Stimulated activated CD4-positive, alpha-beta T cell treated with anti-CD3 and anti-CD28 coated beads, TNF-alpha, amount 100 ng/mL, for 24 hours (primary cell): ENCODE measurements around the gene GLYR1.
"Not testable (repeated sequence)": the region's sequence is repeated elsewhere in the genome, so short reads cannot be mapped to it uniquely, and the experiment has no call there.

Experiments used
- DNase-seq, 3 experiments: peaks; one replicate each; pipeline ENCODE4 v3.0.0-alpha.2; 2020; ENCODE audit warnings: low read depth in 3 of 3

Gene GLYR1

DNA sequence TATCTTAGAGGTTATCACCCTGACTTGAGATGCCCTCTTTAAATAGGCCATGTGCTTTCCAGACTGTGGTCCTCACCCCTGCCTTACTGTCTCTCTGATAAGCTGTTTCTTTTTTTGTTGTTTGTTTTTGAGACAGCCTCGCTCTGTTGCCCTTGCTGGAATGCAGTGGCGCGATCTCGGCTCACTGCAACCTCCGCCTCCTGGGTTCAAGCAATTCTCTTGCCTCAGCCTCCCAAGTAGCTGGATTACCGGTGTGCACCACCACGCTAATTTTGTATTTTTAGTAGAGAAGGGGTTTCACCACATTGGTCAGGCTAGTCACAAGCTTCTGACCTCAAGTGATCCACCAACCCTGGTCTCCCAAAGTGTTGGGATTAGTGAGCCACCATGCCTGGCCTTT is 58.2 kb downstream of the GLYR1 start:
- DNase-seq: no peak

DNA sequence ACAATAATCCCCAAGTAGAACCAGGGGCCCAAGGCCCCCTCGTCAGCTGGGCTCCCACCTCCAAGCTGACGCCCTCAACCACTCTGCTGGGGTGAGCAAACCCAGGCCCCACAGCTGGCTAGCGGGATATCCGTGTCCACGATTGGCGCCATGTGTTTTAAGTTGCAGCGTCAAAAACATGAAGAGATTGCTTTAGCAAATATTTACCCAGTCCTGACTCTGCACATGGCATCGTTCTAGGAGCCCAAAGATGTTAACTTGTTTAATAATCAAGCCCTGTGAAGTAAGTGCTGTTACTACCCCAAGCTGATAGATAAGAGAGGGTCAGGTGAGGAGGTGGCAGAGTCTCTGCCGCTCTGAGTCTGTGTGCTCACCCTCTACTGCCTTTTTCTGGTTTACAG is 58.6 kb downstream of the GLYR1 start:
- no peak for DNase-seq

DNA sequence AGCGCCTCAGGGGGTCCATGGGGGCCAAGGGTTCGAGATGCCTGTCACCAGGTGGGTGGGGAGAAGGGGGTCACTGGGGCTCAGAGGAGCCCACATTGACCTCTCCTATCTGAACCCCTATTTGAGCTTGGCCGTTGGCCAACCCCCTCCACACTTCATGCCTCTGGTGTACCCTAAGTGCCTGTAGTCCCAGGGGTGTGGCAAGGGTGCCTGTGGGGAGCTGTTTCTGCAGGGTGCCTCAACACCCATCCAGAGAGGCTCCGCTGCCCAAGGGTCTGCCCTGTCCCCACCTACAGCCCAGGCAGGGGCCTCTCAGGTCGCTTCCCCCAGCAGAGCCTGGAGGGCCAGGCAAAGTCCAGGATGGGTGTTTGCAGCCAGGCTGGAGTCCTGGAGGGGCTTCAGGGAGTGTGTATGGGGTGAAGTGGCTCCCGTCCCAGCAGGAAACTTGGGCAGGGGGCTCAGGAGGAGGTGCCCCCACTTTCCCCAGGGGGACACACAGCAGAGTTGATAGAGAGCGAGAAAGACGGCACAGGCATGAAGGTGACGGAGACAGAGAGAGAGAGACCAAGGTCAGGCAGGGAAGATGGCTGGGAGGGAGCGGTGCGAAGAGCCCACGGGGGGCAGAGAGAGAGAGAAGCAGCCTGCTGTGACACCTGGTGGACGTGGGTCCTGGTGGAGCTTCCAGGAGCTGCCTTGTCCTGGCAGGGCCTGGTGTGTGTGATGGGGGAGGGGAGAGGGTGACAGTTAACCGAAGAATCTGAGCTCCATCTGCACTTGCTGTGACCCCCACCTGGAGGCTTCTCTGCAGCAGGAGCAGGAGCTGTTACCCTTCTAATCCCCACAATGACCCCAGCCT is 59.2 kb downstream of the GLYR1 start, which contains the start of gene SEPTIN12:
Gene SEPTIN12, minus strand, starts transcription at position 719 of the 856 bp plus-strand sequence. Its CDS starts 700 bp downstream, at position 19.
- no peak for DNase-seq

DNA sequence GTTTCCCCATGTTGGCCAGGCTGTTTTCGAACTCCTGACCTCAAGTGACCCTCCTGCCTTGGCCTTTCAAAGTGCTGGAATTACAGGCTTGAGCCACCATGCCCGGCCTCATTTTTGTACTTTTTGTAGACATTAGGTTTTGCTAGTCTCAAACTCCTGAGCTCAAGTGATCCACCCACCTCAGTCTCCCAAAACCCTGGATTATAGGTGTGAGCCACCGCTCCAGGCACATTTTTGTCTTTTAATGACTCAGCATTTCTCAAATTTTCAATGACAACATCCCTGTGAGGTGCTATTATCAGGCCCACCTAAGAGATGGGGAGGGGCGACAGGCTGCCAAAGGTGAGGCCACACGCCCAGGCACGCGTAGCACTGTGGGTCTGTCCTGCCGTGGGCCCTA is 60.0 kb downstream of the GLYR1 start:
- DNase-seq: no peak

DNA sequence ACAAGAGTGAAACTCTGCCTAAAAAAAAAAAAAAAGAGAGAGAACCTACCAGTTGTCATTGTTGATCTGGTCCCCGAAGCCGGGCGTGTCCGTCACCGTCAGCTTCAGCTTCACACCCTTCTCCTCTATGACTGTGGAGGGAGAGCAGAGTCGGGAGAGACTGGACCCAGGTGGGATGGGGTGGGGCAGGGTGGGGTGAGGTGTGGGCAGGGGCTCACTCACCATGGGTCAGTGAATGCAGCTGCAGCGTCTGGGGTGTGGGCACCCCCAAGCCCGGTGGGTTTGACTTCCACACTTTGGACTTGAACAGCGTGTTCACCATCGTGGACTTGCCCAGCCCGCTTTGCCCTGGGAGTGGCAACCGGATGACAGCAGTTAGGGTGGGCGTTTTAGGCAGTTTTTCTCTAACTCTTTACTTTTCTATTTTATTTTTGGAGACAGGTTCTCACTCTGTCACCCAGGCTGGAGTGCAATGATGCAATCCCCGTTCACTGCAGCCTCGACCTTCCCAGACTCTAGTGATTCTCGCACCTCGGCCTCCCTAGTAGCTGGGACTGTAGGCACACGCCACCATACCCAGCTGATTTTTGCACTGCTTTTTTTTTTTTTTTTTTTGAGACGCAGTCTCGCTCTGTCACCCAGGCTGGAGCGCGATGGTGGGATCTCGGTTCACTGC is 61.2 kb downstream of the GLYR1 start:
- no peak for DNase-seq

DNA sequence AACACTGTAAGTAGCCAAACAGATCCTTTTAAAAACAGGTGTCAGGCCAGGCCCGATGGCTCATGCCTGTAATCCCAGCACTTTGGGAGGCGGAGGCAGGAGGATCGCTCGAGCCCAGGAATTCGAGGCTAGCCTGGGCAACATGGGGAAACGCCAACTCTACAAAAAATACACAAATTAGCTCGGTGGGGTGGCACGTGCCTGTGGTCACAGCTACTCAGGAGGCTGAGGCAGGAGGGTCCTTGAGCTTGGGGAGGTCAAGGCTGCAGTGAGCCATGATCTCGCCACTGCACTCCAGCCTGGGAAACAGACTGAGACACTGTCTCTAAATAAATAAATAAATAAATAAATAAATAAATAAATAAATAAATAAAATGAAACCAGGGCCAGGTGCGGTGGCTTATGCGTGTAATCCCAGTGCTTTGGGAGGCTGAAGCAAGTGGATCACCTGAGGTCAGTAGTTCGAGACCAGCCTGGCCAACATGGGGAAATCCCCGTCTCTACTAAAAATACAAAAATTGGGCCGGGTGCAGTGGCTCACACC is 62.6 kb downstream of the GLYR1 start:
- DNase-seq: not testable (repeated sequence)

DNA sequence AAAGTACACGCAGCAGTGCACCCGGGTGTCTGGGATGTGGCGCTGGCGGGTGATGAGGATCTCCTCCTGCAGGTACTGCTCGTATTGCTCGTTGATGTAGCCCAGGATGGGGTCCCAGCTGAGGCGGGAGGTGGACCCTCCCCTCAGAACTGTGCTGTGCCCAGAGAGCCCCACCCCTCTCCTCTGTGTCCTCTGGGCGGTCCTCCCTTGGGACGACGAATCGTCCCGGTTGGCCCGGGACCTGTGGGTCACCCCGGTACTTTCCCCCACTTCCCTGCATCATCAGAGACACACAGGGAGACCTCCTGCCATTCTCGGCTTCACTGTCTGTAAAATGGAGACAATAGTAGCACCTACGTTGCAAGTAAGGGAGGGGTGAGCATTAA is 63.1 kb downstream of the GLYR1 start:
- no peak for DNase-seq

DNA sequence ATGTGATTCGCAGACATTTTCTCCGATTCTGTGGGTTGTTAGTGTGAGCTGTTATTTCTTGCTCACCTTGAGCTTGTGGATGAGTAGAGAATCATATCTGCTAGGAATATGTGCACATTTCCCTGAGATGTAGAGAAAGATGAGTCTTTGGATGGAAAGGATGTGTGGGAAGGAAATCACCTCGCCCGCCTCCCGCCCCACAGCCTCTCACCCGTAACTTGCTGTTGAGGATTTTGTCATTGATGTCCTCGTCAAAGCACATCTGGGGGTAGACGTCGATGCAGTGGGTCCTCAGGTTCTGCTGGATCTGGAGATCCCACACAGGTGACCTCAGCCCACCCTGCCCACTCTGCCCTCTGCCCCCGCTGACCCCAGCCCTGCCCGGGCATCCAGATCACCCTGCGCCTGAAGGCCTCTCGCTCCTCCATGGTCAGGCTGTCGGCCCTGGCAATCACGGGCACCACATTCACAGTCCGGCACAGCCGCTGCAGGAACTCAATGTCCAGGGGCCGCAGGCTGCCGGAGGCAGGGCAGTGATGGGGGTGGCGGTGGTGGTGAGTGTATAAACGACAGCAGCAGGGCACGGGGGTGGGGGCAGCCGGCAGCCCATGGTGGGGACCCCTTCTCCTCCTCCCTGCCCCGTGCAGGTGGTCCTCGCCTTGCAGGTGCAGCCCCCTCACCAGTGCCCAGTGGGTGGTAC is 63.7 kb downstream of the GLYR1 start:
- DNase-seq: no peak

DNA sequence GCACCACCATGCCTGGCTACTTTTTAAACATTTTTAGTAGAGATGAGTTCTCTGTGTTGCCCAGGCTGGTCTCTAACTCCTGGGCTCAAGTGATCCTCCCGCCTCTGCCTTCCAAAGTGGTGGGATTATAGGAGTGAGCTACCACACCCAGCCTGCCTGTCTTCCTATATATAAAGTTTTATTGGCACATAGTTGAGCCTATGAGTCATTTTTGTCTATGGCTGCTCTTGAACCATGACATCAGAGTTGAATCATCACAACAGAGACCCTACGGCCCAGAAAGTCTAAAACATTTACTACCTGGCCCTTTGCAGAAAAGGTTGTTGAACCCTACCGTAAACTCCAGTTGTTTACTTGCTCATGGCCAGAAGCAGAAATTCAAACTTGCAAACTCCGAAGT is 66.9 kb downstream of the GLYR1 start:
- DNase-seq: no peak

DNA sequence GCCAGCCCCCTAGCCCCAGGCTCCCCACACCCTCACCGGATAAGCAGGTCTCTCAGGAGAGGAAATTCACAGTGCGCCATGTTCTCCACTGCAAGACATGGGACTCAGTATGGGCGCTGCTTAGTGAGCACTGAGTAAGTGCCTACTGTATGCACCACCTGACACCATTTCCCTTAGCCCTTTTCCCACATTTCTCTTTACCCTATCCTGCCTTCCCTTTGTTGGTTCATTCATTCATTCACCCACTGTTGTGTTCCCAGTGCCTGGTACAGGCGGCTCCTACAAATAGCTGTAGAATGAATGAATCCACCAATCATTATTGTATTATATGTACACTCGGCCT is 69.1 kb downstream of the GLYR1 start:
- DNase-seq: no peak

DNA sequence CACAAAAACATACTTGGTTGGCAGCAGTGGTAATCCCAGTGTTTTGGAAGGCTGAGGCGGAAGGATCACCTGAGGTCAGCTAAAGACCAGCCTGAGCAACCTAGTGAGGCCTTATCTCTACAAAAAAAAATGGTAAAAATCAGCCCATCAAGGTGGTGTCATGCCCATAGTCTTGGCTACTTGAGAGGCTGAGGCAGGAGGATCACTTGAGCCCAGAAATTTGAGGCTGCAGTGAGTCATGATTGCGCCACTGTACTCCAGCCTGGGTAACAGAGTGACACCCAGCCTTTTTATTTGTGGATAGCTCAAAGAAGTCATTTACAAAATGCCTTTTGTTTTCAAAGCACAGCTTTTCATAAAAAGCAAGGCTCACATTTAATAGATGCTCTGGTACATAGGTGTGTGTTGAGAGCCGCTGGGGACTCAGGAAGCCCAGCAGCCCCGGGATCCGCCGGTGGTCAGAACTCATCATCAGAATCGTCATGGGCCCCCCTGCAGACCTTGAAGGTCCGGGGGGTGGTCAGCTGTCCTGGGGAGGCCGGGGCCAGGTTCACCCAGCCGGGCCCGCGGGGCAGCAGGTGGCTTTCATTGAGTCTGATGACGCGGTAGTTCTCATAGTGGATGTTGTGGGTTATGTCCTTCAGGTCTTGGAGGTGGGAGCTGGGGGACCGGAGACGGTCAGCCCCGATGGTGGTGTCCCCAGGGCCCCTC is 69.6 kb downstream of the GLYR1 start:
- DNase-seq: no peak

DNA sequence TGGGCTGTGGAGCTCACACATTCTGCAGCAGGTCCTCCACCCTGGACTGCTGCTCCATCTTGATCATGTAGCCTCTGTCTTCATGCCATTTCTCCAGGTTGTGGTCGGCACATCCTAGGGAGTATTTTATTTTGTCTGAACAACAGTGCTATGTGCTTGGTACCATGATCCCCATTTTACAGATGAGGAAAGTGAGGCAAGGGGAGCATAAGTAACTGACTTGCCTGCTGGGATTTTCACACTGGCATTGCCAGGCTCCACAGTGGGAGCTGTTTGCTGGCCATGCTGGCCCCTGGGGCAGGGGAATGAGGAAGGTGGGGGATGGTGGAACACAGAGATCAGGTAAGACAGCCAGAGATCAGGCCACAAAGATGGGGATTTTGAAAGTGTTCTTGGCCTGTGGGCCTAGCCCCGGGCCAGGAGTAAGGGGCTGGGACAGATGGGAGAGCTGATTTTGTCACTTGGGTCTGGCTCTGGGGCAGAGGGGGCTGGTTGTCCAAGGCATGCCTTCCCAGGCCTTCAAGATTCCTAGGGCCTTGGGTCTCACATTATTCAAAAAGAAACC is 70.9 kb downstream of the GLYR1 start:
- no peak for DNase-seq

DNA sequence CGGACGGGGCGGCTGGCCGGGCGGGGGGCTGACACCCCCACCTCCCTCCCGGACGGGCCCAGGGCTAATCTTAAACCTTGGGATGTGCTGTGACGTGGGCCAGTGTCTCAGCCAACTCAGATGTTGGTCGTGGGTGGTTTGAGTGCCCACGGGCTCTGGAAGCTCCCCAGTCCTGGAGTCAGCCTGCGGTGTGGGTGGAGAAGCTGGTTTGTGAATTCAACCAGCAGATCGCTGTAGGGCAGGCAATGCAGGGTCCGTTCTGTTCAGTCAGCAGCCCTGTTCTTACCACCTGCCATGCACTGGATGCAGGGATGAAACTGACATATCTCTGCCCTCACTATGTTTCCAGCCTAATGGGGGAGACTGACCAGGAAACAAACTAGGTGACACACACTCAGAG is 72.1 kb downstream of the GLYR1 start:
- DNase-seq: no peak

DNA sequence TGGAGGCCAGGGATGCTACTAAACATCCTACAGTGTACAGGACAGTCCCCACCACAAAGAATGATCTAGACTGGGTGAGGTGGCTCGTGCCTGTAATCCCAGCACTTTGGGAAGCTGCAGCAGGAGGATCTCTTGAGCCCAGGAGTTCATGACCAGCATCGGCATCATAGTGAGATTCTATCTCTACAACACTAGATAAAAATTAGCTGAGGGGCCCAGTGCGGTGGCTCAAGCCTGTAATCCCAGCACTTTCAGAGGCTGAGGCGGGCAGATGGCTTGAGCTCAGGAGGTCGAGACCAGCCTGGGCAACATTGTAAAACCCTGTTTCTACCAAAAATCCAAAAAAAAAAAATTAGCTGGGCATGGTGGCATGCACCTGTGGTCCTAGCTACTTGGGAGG is 74.7 kb downstream of the GLYR1 start:
- DNase-seq: no peak

DNA sequence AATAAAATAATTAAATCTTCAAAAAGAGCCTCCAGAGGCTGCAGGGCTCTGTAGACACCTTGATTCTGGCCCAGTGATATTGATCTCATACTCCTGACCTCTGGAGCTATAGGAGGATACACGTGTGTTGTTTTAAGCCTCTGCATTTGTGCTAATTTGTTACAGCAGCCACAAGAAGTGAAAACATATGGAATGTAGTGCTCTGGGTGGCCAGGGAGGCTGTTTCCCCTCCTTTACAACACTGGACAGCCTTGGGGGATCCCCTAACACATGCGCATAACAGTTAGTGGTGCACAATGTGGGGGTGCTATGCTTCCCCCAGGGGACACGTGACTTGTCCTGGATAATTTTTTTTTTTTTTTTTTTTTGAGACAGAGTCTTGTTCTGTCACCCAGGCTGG is 75.4 kb downstream of the GLYR1 start:
- DNase-seq: no peak

DNA sequence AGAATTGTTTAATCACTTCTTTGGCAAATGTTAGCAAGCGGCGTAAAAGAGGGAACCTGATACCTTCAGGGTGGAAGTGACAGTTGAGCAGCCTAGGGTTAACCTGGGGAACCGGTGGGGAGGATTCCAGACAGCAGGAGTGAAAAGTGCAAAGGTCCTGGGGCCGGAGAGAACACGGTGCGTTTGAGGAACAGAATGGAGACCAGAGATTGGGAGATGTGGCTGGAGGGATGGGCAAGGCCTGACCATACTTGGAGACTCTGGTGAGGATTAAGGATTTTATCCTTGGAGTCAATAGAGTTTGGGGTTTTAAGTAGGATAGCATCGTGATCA is 77.8 kb downstream of the GLYR1 start:
- DNase-seq: no peak

DNA sequence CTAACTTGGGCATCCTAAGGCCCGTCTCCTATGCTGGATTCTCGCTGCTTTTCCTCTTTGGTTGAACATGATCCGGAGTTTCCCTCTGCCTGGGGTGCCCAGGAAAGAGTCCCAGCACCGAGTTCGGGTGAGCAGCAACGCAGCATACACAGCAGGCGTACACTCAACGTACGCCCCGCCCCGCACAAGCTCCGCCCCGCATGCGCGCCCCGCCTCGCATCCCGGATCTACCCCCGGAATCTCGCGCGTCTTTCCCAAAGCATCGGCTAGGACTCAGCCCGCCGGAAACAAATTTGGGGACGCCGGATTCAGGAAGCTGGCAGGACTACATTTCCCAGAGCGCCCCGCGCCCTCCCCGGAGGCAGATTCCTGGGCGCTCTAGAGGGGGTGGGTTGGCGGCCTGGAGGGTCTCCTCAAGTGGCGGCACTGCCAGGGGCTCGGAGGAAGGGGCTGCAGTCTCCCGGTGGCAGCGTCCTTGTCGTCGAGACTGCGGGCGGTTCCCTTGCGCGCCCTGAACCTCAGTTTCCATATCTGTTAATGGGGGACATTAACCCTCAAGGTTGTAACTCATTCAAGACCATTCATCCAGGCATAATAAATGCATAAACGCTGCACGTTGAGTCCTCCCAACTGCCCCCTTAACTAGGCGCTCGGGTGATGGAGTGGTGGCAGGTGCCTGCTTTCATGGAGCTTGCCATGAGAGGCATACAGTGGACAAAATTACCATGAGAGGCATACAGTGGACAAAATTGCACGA is 78.4 kb downstream of the GLYR1 start:
- DNase-seq: peak; percentile 76 to 96 (median 81)

DNA sequence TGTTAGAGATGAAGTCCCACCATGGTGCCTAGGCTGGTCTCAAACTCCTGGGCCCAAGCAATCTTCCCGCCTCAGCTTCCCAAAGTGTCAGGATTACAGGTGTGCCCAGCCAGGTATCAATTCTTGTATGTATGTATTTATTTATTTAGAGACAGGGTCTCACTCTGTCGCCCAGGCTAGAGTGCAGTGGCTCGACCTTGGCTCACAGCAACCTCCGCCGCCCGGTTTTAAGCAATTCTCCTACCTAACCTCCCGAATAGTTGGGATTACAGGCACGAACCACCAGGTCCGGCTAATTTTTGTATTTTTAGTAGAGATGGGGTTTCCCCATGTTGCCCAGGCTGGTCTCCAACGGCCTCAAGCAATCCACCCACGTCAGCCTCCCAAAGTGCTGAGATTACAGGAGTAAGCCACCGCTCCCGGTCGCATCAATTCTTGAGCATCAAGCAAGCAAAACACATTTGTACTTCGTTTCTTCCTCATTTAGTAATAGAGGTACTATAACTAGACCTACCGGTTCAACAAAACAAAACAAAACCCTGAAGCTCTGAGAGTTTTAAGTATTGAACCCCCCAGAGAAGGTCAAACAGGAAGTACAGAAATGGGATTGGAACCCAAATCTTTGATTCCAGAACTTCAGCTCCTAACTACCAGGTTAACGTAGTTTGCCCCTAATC is 79.1 kb downstream of the GLYR1 start:
- no peak for DNase-seq

DNA sequence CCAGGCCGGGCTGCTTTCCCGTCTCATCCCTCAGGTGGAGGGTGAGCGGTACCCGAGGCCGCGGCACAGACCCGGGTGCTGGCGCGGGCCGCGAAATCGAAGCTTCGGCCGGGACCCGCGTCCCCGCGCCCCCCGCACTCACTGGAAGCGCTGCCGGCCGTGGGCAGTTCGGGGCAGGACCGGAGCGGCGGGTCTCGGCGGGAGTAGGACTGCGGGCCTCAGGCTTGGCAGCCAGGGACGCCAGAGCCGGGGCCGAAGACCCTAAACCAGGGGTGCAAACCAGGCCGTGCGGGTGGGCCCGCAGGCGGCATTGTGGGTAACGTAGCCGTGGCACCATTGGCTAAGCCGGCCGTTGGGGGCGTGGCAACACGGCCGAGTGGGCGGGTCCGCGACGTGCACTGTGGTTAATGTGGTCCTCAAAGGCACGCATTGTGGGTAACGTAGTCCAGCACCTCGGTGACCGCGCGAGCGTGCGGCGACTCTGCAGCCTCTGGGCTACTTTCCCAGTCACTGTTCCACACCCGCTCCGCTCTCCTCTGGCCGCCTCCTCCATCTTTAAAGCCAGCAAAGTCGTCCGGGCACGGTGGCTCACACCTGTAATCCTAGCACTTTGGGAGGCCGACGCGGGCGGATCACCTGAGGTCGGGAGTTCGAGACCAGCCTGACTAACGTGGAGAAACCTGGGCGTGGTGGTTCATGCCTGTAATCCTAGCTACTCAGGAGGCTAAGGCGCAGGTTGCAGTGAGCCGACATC is 80.0 kb downstream of the GLYR1 start, which contains the start of gene ZNF500:
Gene ZNF500, minus strand, starts transcription at position 288 of the 754 bp plus-strand sequence. CDS start 1,184 bp downstream, outside the sequence.
- DNase-seq: peak; percentile 96 to 98 (median 96)
